Stomach smooth muscle (tissue), 2 donors: ENCODE data around the gene NINL.
"Not testable (repeated sequence)": the region's sequence is repeated elsewhere in the genome, so short reads cannot be mapped to it uniquely, and the experiment has no call there.

Source experiments
- H3K27ac ChIP-seq: one replicate; pipeline ENCODE4 v1.7.0; 2013; ENCODE audit warnings: mild to moderate bottlenecking, low read length, inconsistent platforms
- H3K27me3 ChIP-seq, 2 donors: one replicate each; pipeline ENCODE4 v1.7.0; 2013; ENCODE audit warnings: low read length in 2 of 2; ENCODE audit not compliant: insufficient read depth in 2 of 2, control insufficient read depth in 1 of 2
- H3K36me3 ChIP-seq, 2 donors: one replicate each; pipeline ENCODE4 v1.7.0; 2013; ENCODE audit warnings: low read length in 2 of 2; ENCODE audit not compliant: control insufficient read depth in 2 of 2, insufficient read depth in 2 of 2
- H3K4me1 ChIP-seq: one replicate; pipeline ENCODE4 v1.7.0; 2013; ENCODE audit warnings: low read length; ENCODE audit not compliant: control insufficient read depth, insufficient read depth
- H3K4me3 ChIP-seq, 2 donors: one replicate each; pipeline ENCODE4 v1.7.0; 2013; ENCODE audit warnings: low read length in 2 of 2
- H3K9ac ChIP-seq, 2 donors: one replicate each; pipeline ENCODE4 v1.7.0; 2013; ENCODE audit warnings: low read length in 2 of 2, mild to moderate bottlenecking in 1 of 2
- H3K9me3 ChIP-seq, 2 donors: one replicate each; pipeline ENCODE4 v1.7.0; 2013; ENCODE audit warnings: low read length in 2 of 2; ENCODE audit not compliant: control insufficient read depth in 2 of 2
- donor health status: healthy.
- donor health status: Pancreatic carcinoma.

NINL gene

GRCh38 chr20:25590778-25591177 lies 5.4 kb upstream of the NINL start:
- H3K9ac ChIP-seq, H3K36me3 ChIP-seq, H3K9me3 ChIP-seq, H3K27ac ChIP-seq, H3K4me1 ChIP-seq, H3K27me3 ChIP-seq, H3K4me3 ChIP-seq: not testable (repeated sequence)

- H3K27me3 ChIP-seq: no peaks in the 10 kb centered on the region
- no peak overlapping the region for H3K4me3 ChIP-seq
- H3K27ac ChIP-seq: no peak overlapping the region
- no peak overlapping the region for H3K9ac ChIP-seq
- peaks cover 6% of the 10 kb centered on the region for H3K4me1 ChIP-seq
- no peaks in the 10 kb centered on the region for H3K9me3 ChIP-seq
- no peaks in the 10 kb centered on the region for H3K36me3 ChIP-seq
Measured at GRCh38 chr20:25588491-25588890, 3.2 kb upstream of the NINL start.

GRCh38 chr20:25587536-25587935 lies 2.2 kb upstream of the NINL start:
- Histone ChIP-seq H3K9me3 (no peaks in the 10 kb centered on the region), H3K4me1 (peaks cover 6% of the 10 kb centered on the region), H3K4me3 (no peak overlapping the region), H3K9ac (no peak overlapping the region), H3K36me3 (no peaks in the 10 kb centered on the region), H3K27ac (no peak overlapping the region), H3K27me3 (no peaks in the 10 kb centered on the region)

- Histone ChIP-seq H3K27ac (no peak overlapping the region), H3K4me1 (peaks cover 6% of the 10 kb centered on the region), H3K9ac (no peak overlapping the region), H3K36me3 (no peaks in the 10 kb centered on the region), H3K9me3 (no peaks in the 10 kb centered on the region), H3K4me3 (no peak overlapping the region), H3K27me3 (no peaks in the 10 kb centered on the region)
Measured at GRCh38 chr20:25586877-25587276, 1.5 kb upstream of the NINL start.

GRCh38 chr20:25583607-25584006 lies 1.7 kb downstream of the NINL start:
- not testable (repeated sequence) for H3K27ac ChIP-seq, H3K9ac ChIP-seq, H3K4me3 ChIP-seq, H3K27me3 ChIP-seq, H3K9me3 ChIP-seq, H3K36me3 ChIP-seq
- peaks cover 10% of the 10 kb centered on the region for H3K4me1 ChIP-seq

- no peaks in the 10 kb centered on the region for H3K36me3 ChIP-seq
- no peak overlapping the region for H3K27ac ChIP-seq
Measured at GRCh38 chr20:25580711-25581110, 4.6 kb downstream of the NINL start.

GRCh38 chr20:25579081-25579770 lies 6.1 kb downstream of the NINL start:
- Histone ChIP-seq H3K9ac (no peak overlapping the region), H3K27ac (no peak overlapping the region), H3K36me3 (no peaks in the 10 kb centered on the region), H3K4me1 (peaks cover 4% of the 10 kb centered on the region), H3K4me3 (no peak overlapping the region), H3K9me3 (no peaks in the 10 kb centered on the region), H3K27me3 (no peaks in the 10 kb centered on the region)

More at GRCh38 chr20:25580711-25581110, 4.6 kb downstream of the NINL start:
- Histone ChIP-seq H3K9ac (no peak overlapping the region), H3K4me3 (no peak overlapping the region), H3K9me3 (no peaks in the 10 kb centered on the region), H3K4me1 (peaks cover 10% of the 10 kb centered on the region), H3K27me3 (no peaks in the 10 kb centered on the region)

- H3K4me1 ChIP-seq: peaks cover 4% of the 10 kb centered on the region
Measured at GRCh38 chr20:25576783-25577530, 8.4 kb downstream of the NINL start.

GRCh38 chr20:25574411-25574810 lies 10.9 kb downstream of the NINL start:
- Histone ChIP-seq H3K27me3 (no peaks in the 10 kb centered on the region), H3K4me3 (no peak overlapping the region), H3K9me3 (no peaks in the 10 kb centered on the region), H3K4me1 (peaks cover 1% of the 10 kb centered on the region), H3K27ac (no peak overlapping the region), H3K9ac (no peak overlapping the region), H3K36me3 (no peaks in the 10 kb centered on the region)

More at GRCh38 chr20:25576783-25577530, 8.4 kb downstream of the NINL start:
- no peaks in the 10 kb centered on the region for H3K9me3 ChIP-seq
- no peak overlapping the region for H3K9ac ChIP-seq
- no peaks in the 10 kb centered on the region for H3K36me3 ChIP-seq
- no peaks in the 10 kb centered on the region for H3K27me3 ChIP-seq
- H3K4me3 ChIP-seq: no peak overlapping the region
- H3K27ac ChIP-seq: no peak overlapping the region

- Histone ChIP-seq H3K27me3 (no peaks in the 10 kb centered on the region), H3K4me1 (no peaks in the 10 kb centered on the region), H3K4me3 (no peak overlapping the region), H3K27ac (no peak overlapping the region), H3K36me3 (no peaks in the 10 kb centered on the region), H3K9ac (no peak overlapping the region), H3K9me3 (no peaks in the 10 kb centered on the region)
Measured at GRCh38 chr20:25573288-25574251, 11.8 kb downstream of the NINL start.
